SK-N-SH (cell line): ENCODE data around the gene PSEN2. TPM values are rescaled to one million over a fixed set of nuclear protein-coding genes. Genes with fewer than 3 reads are reported as not detected.

ENCODE experiments used
- CTCF ChIA-PET: fragments of 300-600, 350-600 bp; formaldehyde crosslinking; extraction: SDS; loops from one replicate; lab custom pipeline; 2021; lab: Yijun Ruan, JAX
- POLR2A ChIA-PET: fragments of 350-600 bp; sonication (Branson Sonifier 250); formaldehyde crosslinking; extraction: SDS; loops from one replicate; lab custom pipeline; 2020; ENCODE audit warnings: antibody characterized with exemption, inconsistent platforms; lab: Yijun Ruan, JAX
- DNase-seq: peaks from one replicate; pipeline ENCODE4 v3.0.0; 2012
- H2AFZ ChIP-seq: fragments of 200-600 bp; sonication (generic); 2 replicates; pipeline ENCODE4 v1.8.1; 2016; ENCODE audit warnings: antibody characterized with exemption, mild to moderate bottlenecking, low read depth
- H3F3A ChIP-seq: fragments of 200-600 bp; sonication (generic); replicated peaks from 2 replicates; pipeline ENCODE3; 2016; ENCODE audit warnings: antibody characterized with exemption, mild to moderate bottlenecking; ENCODE audit not compliant: insufficient read depth
- H3K27ac ChIP-seq, 2 experiments: fragments of 200-500 bp in 1 of 2; fragments of 200-600 bp in 1 of 2; sonication (Bioruptor generic) in 1 of 2; sonication (generic), shearing (Covaris generic) in 1 of 2; 2 replicates each; pipeline versions ENCODE4 v1.5.1 to v1.6.1; 2014 to 2016; ENCODE audit warnings: low read depth in 2 of 2, inconsistent platforms in 1 of 2, low read length in 1 of 2, mild to moderate bottlenecking in 1 of 2, mixed read lengths in 1 of 2
- H3K27me3 ChIP-seq: fragments of 200-600 bp; sonication (generic), shearing (Covaris generic); 2 replicates; pipeline ENCODE4 v1.6.1; 2016; ENCODE audit warnings: mixed run types; ENCODE audit not compliant: insufficient read depth
- H3K36me3 ChIP-seq, 2 experiments: fragments of 200-500 bp in 1 of 2; fragments of 200-600 bp in 1 of 2; sonication (Bioruptor generic) in 1 of 2; sonication (generic) in 1 of 2; replicated peaks in 1 of 2; 2 replicates each; pipeline versions ENCODE3 to v1.5.1; 2014 to 2016; ENCODE audit warnings: low read length in 1 of 2, mild to moderate bottlenecking in 1 of 2; ENCODE audit not compliant: insufficient read depth in 2 of 2, control insufficient read depth in 1 of 2
- H3K4me1 ChIP-seq, 2 experiments: fragments of 200-500 bp in 1 of 2; fragments of 200-600 bp in 1 of 2; sonication (Bioruptor generic) in 1 of 2; sonication (generic), shearing (Covaris generic) in 1 of 2; 2 replicates each; pipeline versions ENCODE4 v1.5.1 to v1.6.1; 2014 to 2016; ENCODE audit warnings: low read depth in 1 of 2, low read length in 1 of 2, mixed run types in 1 of 2; ENCODE audit not compliant: insufficient read depth in 2 of 2, control insufficient read depth in 1 of 2
- H3K4me2 ChIP-seq: fragments of 200-600 bp; sonication (generic), shearing (Covaris generic); 2 replicates; pipeline ENCODE4 v1.6.1; 2017; ENCODE audit warnings: mixed run types
- H3K4me3 ChIP-seq, 2 experiments: fragments of 200-500 bp in 1 of 2; fragments of 200-600 bp in 1 of 2; sonication (Bioruptor generic) in 1 of 2; sonication (generic), shearing (Covaris generic) in 1 of 2; 2 replicates each; pipeline versions ENCODE4 v1.5.1 to v1.8.1; 2014 to 2016; ENCODE audit warnings: low read depth in 2 of 2, inconsistent platforms in 1 of 2, low read length in 1 of 2, mild to moderate bottlenecking in 1 of 2, mixed read lengths in 1 of 2, moderate library complexity in 1 of 2
- H3K79me2 ChIP-seq: fragments of 200-600 bp; sonication (generic); 2 replicates; pipeline ENCODE4 v1.8.1; 2017; ENCODE audit warnings: mild to moderate bottlenecking; ENCODE audit not compliant: insufficient read depth
- H3K9ac ChIP-seq: fragments of 200-600 bp; sonication (generic); 2 replicates; pipeline ENCODE4 v1.6.1; 2017; ENCODE audit warnings: mixed run types
- H3K9me2 ChIP-seq: fragments of 200-600 bp; sonication (generic); 2 replicates; pipeline ENCODE4 v1.6.1; 2017; ENCODE audit warnings: mixed run types
- H3K9me3 ChIP-seq: fragments of 200-600 bp; sonication (generic); 2 replicates; pipeline ENCODE4 v1.6.1; 2017; ENCODE audit warnings: mixed run types, mild to moderate bottlenecking, moderate library complexity
- H4K20me1 ChIP-seq: fragments of 200-600 bp; sonication (generic); 2 replicates; pipeline ENCODE4 v1.6.1; 2017; ENCODE audit warnings: mild to moderate bottlenecking, mixed run types; ENCODE audit not compliant: insufficient read depth
- CHD2 ChIP-seq: fragments of 150-350 bp; IDR thresholded peaks from 2 replicates; pipeline ENCODE4 v1.6.1; 2018; ENCODE audit warnings: low read length; ENCODE audit not compliant: partially characterized antibody
- EP300 ChIP-seq, 2 experiments: IDR thresholded peaks; 2 replicates each; pipeline versions ENCODE4 v1.4.0 to v1.6.1; 2012; ENCODE audit warnings: borderline replicate concordance in 1 of 2, low read depth in 1 of 2, low read length in 1 of 2
- EZH2phosphoT487 ChIP-seq: fragments of 200-600 bp; sonication (generic); IDR thresholded peaks from 2 replicates; pipeline ENCODE4 v1.6.1; 2017; ENCODE audit warnings: low read depth, mixed run types, mild to moderate bottlenecking, antibody characterized with exemption, moderate library complexity, borderline replicate concordance
- FOXJ3 ChIP-seq: sonication (generic); formaldehyde crosslinking; IDR thresholded peaks from 2 replicates; pipeline ENCODE4 v1.5.1; 2020; ENCODE audit warnings: mild to moderate bottlenecking, missing genetic modification reagents
- FOXM1 ChIP-seq: IDR thresholded peaks from 2 replicates; pipeline ENCODE4 v1.4.0; 2012; ENCODE audit warnings: low read depth, mild to moderate bottlenecking
- JUND ChIP-seq: IDR thresholded peaks from 2 replicates; pipeline ENCODE4 v1.4.0; 2012
- MXI1 ChIP-seq: IDR thresholded peaks from 2 replicates; pipeline ENCODE4 v1.6.1; 2012; ENCODE audit warnings: mild to moderate bottlenecking, low read depth, low read length, improper control_type of control experiment
- NFIC ChIP-seq: IDR thresholded peaks from 2 replicates; pipeline ENCODE4 v1.4.0; 2012; ENCODE audit warnings: borderline replicate concordance
- NRF1 ChIP-seq: IDR thresholded peaks from 2 replicates; pipeline ENCODE4 v1.6.1; 2012; ENCODE audit warnings: low read depth, mild to moderate bottlenecking, low read length
- POLR2AphosphoS5 ChIP-seq: IDR thresholded peaks from 2 replicates; pipeline ENCODE4 v1.6.1; 2012; ENCODE audit warnings: low read depth, low read length
- RAD21 ChIP-seq: IDR thresholded peaks from 2 replicates; pipeline ENCODE4 v1.6.1; 2012; ENCODE audit warnings: mild to moderate bottlenecking, low read length
- RCOR1 ChIP-seq: fragments of 150-350 bp; IDR thresholded peaks from 2 replicates; pipeline ENCODE4 v1.6.1; 2017; ENCODE audit warnings: antibody characterized with exemption, low read length
- RXRA ChIP-seq: IDR thresholded peaks from 2 replicates; pipeline ENCODE4 v1.4.0; 2012; ENCODE audit warnings: low read depth, mild to moderate bottlenecking, borderline replicate concordance
- SIN3A ChIP-seq: IDR thresholded peaks from 2 replicates; pipeline ENCODE4 v1.6.1; 2012; ENCODE audit warnings: low read depth, mild to moderate bottlenecking, low read length, moderate library complexity, borderline replicate concordance
- SMC3 ChIP-seq: IDR thresholded peaks from 2 replicates; pipeline ENCODE4 v1.6.1; 2012; ENCODE audit warnings: low read depth, low read length, improper control_type of control experiment
- TAF1 ChIP-seq: IDR thresholded peaks from 2 replicates; pipeline ENCODE4 v1.6.1; 2012; ENCODE audit warnings: low read depth, mild to moderate bottlenecking, low read length, moderate library complexity, borderline replicate concordance
- TCF12 ChIP-seq: IDR thresholded peaks from 2 replicates; pipeline ENCODE4 v1.4.0; 2012
- TEAD4 ChIP-seq: IDR thresholded peaks from 2 replicates; pipeline ENCODE4 v1.4.0; 2012; ENCODE audit warnings: mild to moderate bottlenecking, borderline replicate concordance; ENCODE audit not compliant: insufficient read depth
- YY1 ChIP-seq: IDR thresholded peaks from 2 replicates; pipeline ENCODE4 v1.4.0; 2012; ENCODE audit warnings: low read depth, mild to moderate bottlenecking
- WGBS: methylation state at CpG from one replicate; pipeline ENCODE4 v1.1.6; 2017; ENCODE audit warnings: low lambda C conversion rate; 5-methylcytosine and 5-hydroxymethylcytosine counted together
- polyA plus RNA-seq, 3 experiments: library from polyadenylated mRNA; depleted of rRNA; stranded (reverse); fragments of >200 nt; gene quantifications; 2 replicates each; pipeline ENCODE4 v1.2.3, GENCODE V29; 2012
- TF ChIP-seq, protein P1 (sequence below): IDR thresholded peaks from 2 replicates; pipeline ENCODE4 v1.4.0; 2012; ENCODE audit warnings: low read depth, borderline replicate concordance
- TF ChIP-seq, protein P2 (sequence below): IDR thresholded peaks from 2 replicates; pipeline ENCODE4 v1.6.1; 2012; ENCODE audit warnings: mild to moderate bottlenecking, low read depth, low read length, moderate library complexity
- TF ChIP-seq, protein P3 (sequence below): fragments of 150-350 bp; IDR thresholded peaks from 2 replicates; pipeline ENCODE4 v1.6.1; 2017; ENCODE audit warnings: antibody characterized with exemption, low read length, low read depth, borderline replicate concordance
- TF ChIP-seq, protein P4 (sequence below): IDR thresholded peaks from 2 replicates; pipeline ENCODE4; 2012
- TF ChIP-seq, protein P5 (sequence below): fragments of 200-600 bp; sonication (generic); IDR thresholded peaks from 2 replicates; pipeline ENCODE4 v1.6.1; 2017; ENCODE audit warnings: antibody characterized with exemption, mild to moderate bottlenecking, moderate library complexity

PSEN2 gene
- polyA plus RNA-seq (2012; rRNA removed), result 20.2 and 31.6 TPM in 2 replicates
- polyA plus RNA-seq (2012; cell fraction: cytosol; rRNA removed), result 12.3 and 17.8 TPM in 2 replicates
- 45.3 TPM in 2 replicates for polyA plus RNA-seq (2012; cell fraction: nucleus; rRNA removed)

DNA sequence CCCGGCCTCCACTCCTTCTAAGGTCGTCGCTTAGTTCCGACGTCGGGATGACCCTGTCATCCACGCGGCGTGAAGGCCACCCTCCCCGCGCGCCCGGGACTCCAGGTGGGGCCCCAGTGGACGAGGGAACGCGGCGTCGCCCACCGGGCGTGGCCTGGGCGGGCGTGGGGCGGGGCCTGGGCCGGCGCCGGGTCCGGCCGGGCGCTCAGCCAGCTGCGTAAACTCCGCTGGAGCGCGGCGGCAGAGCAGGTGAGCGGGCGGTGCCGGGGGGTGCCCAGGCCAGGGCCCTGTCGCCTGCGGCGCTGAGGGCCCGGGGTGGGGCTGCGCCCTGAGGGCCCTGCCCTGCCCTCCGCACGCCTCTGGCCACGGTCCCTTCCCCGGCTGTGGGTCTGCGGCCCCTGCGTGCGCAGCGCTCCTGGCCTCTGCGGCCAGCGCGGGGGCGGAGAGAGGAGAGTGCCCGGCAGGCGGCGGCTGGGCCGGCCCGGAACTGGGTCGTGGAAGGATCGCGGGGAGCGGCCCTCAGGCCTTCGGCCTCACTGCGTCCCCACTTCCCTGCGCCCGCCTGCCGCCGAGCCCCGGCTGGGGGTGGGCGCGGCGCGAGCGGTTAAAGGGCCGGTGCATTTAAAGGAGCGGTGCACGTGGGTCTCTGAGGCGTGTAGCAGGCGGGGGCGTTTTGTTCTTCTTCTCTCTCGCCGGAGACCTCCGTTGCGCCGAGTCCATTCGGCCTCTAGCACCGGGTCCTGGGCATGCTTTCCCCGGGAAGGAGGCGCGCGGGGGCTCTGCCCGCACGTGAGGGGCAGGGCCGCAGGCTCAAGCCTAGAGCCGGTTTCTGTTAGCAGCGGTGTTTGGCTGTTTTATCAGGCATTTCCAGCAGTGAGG lies at the start of gene PSEN2:
PSEN2 (plus strand) TSS at position 216 of the 879 bp plus-strand sequence. CDS start 11,292 bp downstream, outside the sequence.
- CTCF ChIA-PET, result interaction anchor here (1.5 to 1.8 kb wide), 2 partner anchors 9 to 15 kb away, joined by 3 to 5 read pairs; no protein-coding TSS in a partner anchor
- POLR2A ChIA-PET, result no interaction called here
- TF ChIP-seq FOXJ3 (CRISPR knock-in tag) (no peak), TEAD4 (no peak), FOXM1 (no peak), SMC3 (no peak; the same call in 1 of the 2 replicates), TCF12 (no peak), YY1 (no peak), RCOR1 (no peak), JUND (no peak), MXI1 (peak; percentile 85), EP300 (IDR thresholded peaks at IDR 0.05; ENCODE audit: borderline replicate concordance in 1 of 2, low read depth in 1 of 2, low read length in 1 of 2) (no peak; a peak in 1 of 4 replicates), NRF1 (peak; percentile 47), RAD21 (no peak), TAF1 (no peak), SIN3A (no peak), CHD2 (no peak), RXRA (no peak), EZH2phosphoT487 (no peak), NFIC (peak; percentile 38; the same call in 1 of the 2 replicates), POLR2AphosphoS5 (no peak)
- TF ChIP-seq, protein P1, sequence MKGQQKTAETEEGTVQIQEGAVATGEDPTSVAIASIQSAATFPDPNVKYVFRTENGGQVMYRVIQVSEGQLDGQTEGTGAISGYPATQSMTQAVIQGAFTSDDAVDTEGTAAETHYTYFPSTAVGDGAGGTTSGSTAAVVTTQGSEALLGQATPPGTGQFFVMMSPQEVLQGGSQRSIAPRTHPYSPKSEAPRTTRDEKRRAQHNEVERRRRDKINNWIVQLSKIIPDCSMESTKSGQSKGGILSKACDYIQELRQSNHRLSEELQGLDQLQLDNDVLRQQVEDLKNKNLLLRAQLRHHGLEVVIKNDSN, result peak; percentile 19; the same call in 1 of the 2 replicates
- TF ChIP-seq, protein P2, sequence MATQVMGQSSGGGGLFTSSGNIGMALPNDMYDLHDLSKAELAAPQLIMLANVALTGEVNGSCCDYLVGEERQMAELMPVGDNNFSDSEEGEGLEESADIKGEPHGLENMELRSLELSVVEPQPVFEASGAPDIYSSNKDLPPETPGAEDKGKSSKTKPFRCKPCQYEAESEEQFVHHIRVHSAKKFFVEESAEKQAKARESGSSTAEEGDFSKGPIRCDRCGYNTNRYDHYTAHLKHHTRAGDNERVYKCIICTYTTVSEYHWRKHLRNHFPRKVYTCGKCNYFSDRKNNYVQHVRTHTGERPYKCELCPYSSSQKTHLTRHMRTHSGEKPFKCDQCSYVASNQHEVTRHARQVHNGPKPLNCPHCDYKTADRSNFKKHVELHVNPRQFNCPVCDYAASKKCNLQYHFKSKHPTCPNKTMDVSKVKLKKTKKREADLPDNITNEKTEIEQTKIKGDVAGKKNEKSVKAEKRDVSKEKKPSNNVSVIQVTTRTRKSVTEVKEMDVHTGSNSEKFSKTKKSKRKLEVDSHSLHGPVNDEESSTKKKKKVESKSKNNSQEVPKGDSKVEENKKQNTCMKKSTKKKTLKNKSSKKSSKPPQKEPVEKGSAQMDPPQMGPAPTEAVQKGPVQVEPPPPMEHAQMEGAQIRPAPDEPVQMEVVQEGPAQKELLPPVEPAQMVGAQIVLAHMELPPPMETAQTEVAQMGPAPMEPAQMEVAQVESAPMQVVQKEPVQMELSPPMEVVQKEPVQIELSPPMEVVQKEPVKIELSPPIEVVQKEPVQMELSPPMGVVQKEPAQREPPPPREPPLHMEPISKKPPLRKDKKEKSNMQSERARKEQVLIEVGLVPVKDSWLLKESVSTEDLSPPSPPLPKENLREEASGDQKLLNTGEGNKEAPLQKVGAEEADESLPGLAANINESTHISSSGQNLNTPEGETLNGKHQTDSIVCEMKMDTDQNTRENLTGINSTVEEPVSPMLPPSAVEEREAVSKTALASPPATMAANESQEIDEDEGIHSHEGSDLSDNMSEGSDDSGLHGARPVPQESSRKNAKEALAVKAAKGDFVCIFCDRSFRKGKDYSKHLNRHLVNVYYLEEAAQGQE, result no peak
- TF ChIP-seq, protein P3, sequence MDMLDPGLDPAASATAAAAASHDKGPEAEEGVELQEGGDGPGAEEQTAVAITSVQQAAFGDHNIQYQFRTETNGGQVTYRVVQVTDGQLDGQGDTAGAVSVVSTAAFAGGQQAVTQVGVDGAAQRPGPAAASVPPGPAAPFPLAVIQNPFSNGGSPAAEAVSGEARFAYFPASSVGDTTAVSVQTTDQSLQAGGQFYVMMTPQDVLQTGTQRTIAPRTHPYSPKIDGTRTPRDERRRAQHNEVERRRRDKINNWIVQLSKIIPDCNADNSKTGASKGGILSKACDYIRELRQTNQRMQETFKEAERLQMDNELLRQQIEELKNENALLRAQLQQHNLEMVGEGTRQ, result no peak
- TF ChIP-seq, protein P4, sequence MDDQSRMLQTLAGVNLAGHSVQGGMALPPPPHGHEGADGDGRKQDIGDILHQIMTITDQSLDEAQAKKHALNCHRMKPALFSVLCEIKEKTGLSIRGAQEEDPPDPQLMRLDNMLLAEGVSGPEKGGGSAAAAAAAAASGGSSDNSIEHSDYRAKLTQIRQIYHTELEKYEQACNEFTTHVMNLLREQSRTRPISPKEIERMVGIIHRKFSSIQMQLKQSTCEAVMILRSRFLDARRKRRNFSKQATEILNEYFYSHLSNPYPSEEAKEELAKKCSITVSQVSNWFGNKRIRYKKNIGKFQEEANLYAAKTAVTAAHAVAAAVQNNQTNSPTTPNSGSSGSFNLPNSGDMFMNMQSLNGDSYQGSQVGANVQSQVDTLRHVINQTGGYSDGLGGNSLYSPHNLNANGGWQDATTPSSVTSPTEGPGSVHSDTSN, result no peak
- TF ChIP-seq, protein P5, sequence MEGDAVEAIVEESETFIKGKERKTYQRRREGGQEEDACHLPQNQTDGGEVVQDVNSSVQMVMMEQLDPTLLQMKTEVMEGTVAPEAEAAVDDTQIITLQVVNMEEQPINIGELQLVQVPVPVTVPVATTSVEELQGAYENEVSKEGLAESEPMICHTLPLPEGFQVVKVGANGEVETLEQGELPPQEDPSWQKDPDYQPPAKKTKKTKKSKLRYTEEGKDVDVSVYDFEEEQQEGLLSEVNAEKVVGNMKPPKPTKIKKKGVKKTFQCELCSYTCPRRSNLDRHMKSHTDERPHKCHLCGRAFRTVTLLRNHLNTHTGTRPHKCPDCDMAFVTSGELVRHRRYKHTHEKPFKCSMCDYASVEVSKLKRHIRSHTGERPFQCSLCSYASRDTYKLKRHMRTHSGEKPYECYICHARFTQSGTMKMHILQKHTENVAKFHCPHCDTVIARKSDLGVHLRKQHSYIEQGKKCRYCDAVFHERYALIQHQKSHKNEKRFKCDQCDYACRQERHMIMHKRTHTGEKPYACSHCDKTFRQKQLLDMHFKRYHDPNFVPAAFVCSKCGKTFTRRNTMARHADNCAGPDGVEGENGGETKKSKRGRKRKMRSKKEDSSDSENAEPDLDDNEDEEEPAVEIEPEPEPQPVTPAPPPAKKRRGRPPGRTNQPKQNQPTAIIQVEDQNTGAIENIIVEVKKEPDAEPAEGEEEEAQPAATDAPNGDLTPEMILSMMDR, result no peak

More for the DNA sequence above, at the start of gene PSEN2:
- Histone ChIP-seq H3K9me3 (no peaks in the 10 kb centered on the region), H2AFZ (peak within 1 kb of the TSS; percentile 95), H3F3A (peaks cover 4% of the 10 kb centered on the region), H3K4me1 (peaks cover 0 to 11% of the 10 kb centered on the region in 2 experiments; a peak in 1 of 4 replicates), H4K20me1 (no peaks in the 10 kb centered on the region), H3K4me2 (peak within 1 kb of the TSS; percentile 92), H3K27ac (peak within 1 kb of the TSS in 1 of 2 experiments; percentile 35; a peak in 2 of 4 replicates), H3K27me3 (no peaks in the 10 kb centered on the region), H3K36me3 (peaks cover 3 to 5% of the 10 kb centered on the region in 2 experiments), H3K79me2 (no peaks in the 10 kb centered on the region), H3K9ac (peak within 1 kb of the TSS; percentile 73), H3K4me3 (peak within 1 kb of the TSS; percentile 69 to 78), H3K9me2 (no peaks in the 10 kb centered on the region)
- WGBS, result 1% methylated on average over 26 of the region's 97 CpGs
- DNase-seq, result peak; percentile 92
